BJ (cell line): Measurements from ENCODE around the gene H6PD. TPM values are rescaled to one million over a fixed set of nuclear protein-coding genes. Genes with fewer than 3 reads are reported as not detected.

Experiments
- CTCF ChIA-PET: fragments of 350-600 bp; formaldehyde crosslinking; extraction: SDS; loops from one replicate; lab custom pipeline; 2021; ENCODE audit warnings: antibody characterized with exemption, inconsistent platforms; lab: Yijun Ruan, JAX
- POLR2A ChIA-PET: fragments of 300-600 bp; sonication (Branson Sonifier 250); formaldehyde crosslinking; extraction: SDS; loops from one replicate; lab custom pipeline; 2021; ENCODE audit warnings: antibody characterized with exemption; lab: Charles Lee
- DNase-seq: peaks from one replicate; pipeline ENCODE4 v3.0.0-alpha.2; 2011; ENCODE audit warnings: low read depth
- H3K27me3 ChIP-seq: 2 replicates; pipeline ENCODE4 v1.6.0; 2011; ENCODE audit warnings: low read length; ENCODE audit not compliant: control insufficient read depth, insufficient read depth
- H3K36me3 ChIP-seq: 2 replicates; pipeline ENCODE4 v1.5.1; 2011; ENCODE audit warnings: low read length; ENCODE audit not compliant: control insufficient read depth, insufficient read depth
- H3K4me3 ChIP-seq: 2 replicates; pipeline ENCODE4 v1.5.1; 2011; ENCODE audit warnings: low read depth, mild to moderate bottlenecking, control low read depth, low read length
- polyA plus RNA-seq: library from polyadenylated mRNA; depleted of rRNA; stranded (reverse); fragments of >200 nt; gene quantifications from 2 replicates; pipeline ENCODE4 v1.2.3, GENCODE V29; 2011
- TF ChIP-seq, protein P1 (sequence below): IDR thresholded peaks from 2 replicates; pipeline ENCODE4 v1.5.1; 2011; ENCODE audit warnings: low read depth, mild to moderate bottlenecking, control low read depth, inconsistent platforms, low read length, moderate library complexity; ENCODE audit not compliant: insufficient read depth

H6PD gene
- polyA plus RNA-seq, 1 experiment = 16.6 TPM

DNA sequence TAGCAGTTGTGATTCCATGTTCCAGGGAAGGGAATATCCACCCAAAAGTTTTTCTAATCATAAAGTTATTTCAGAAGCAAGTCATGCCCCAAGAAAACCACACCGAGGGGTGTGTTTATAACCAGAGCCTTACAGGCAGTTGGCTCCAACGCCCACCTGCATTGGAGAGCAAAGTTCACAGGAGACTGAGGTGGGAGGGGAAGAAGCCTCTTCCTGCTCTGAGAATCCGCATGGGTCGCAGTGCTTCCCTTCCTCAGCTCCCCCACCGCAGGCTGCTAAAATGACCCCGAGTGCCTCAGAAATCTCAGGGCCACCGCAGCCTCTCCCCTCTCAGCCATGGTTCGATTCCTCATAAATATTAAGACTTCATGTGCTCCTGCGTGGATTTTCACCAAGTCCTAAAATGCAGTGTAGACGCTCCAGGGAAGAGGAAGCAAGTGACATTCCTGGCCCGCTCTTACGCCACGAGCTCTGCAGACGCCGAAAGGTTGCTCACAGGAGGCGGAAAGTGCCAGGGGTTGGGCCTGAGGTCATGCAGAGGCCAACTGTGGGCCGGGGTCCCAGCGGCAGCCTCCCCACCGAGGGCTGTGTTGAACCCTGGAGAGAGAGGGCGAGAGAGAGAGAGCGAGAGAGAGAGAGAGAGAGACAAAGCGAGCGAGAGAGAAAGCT is 44.7 kb downstream of the H6PD start:
- DNase-seq = no peak
- POLR2A ChIA-PET = no interaction called here

GRCh38 chr1:9280015-9280860 is 45.7 kb downstream of the H6PD start:
- ChIA-PET POLR2A (no interaction called here), CTCF (interaction anchor here (0.6 to 3.5 kb wide), 7 partner anchors 9 to 211 kb away, joined by 3 to 29 read pairs (median 6); no protein-coding TSS in a partner anchor)
- Histone ChIP-seq H3K36me3 (no peaks in the 10 kb centered on the region), H3K27me3 (no peaks in the 10 kb centered on the region), H3K4me3 (no peak overlapping the region)
- DNase-seq = peak; percentile 71
- TF ChIP-seq, protein P1, sequence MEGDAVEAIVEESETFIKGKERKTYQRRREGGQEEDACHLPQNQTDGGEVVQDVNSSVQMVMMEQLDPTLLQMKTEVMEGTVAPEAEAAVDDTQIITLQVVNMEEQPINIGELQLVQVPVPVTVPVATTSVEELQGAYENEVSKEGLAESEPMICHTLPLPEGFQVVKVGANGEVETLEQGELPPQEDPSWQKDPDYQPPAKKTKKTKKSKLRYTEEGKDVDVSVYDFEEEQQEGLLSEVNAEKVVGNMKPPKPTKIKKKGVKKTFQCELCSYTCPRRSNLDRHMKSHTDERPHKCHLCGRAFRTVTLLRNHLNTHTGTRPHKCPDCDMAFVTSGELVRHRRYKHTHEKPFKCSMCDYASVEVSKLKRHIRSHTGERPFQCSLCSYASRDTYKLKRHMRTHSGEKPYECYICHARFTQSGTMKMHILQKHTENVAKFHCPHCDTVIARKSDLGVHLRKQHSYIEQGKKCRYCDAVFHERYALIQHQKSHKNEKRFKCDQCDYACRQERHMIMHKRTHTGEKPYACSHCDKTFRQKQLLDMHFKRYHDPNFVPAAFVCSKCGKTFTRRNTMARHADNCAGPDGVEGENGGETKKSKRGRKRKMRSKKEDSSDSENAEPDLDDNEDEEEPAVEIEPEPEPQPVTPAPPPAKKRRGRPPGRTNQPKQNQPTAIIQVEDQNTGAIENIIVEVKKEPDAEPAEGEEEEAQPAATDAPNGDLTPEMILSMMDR = peak; percentile 19; the same call in 1 of the 2 replicates

More for the DNA sequence above, 44.7 kb downstream of the H6PD start:
- no peaks in the 10 kb centered on the region for H3K36me3 ChIP-seq
- H3K27me3 ChIP-seq = no peaks in the 10 kb centered on the region
- TF ChIP-seq, protein P1 = no peak
- CTCF ChIA-PET = interaction anchor here (1.5 to 3.5 kb wide), 6 partner anchors 10 to 212 kb away, joined by 3 to 29 read pairs (median 8); no protein-coding TSS in a partner anchor
- H3K4me3 ChIP-seq = no peak overlapping the region

DNA sequence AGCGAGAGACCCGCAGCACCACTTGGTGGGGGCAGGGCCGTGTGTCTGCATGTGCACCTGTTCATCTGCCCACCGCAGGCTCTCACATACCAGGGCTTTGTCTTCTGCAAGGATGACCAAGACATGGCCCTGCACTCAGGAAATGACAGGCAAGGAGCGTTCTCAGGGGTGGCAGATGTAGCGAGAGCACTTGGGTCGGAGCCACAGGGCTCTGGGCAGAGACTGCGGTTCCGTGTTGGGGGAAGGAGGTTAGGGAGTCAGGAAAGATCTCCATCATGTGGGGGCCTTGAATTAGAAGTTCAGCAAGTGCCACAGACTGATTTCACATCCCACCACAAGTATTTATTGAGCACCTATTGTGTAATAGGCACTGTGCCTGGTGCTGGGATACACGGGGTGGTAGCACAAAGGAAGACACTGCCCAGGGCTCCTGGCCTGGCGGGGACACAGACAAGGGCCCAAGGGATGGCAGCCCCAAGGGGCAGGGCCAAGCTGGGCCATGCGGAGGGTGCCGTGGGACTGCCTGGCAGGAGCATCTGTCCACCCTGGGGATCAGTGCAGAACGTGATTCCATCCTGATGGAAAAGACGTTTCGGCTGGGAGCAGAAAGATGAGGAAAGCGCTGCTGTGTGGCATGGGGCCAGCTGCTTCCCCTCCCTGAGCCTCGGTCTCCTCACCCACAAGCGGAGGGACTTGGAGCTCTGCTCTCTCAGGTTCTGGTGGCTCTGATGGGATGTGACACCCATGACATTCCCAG is 46.7 kb downstream of the H6PD start:
- Histone ChIP-seq H3K27me3 (no peaks in the 10 kb centered on the region), H3K36me3 (no peaks in the 10 kb centered on the region), H3K4me3 (no peak overlapping the region)
- TF ChIP-seq, protein P1 = no peak
- POLR2A ChIA-PET = no interaction called here
- CTCF ChIA-PET = interaction anchor here (0.7 to 3.5 kb wide), 9 partner anchors 8 to 289 kb away, joined by 3 to 29 read pairs (median 4); partner anchors contain the start of gene SPSB1
- DNase-seq = no peak

GRCh38 chr1:9281908-9282695 is 47.5 kb downstream of the H6PD start:
- DNase-seq = no peak
- ChIA-PET CTCF (interaction anchor here (0.6 to 3.5 kb wide), 12 partner anchors 8 to 934 kb away, joined by 3 to 29 read pairs (median 4); partner anchors contain the start of gene SPSB1), POLR2A (no interaction called here)

More at GRCh38 chr1:9281908-9282695, 47.5 kb downstream of the H6PD start:
- TF ChIP-seq, protein P1 = no peak
- H3K4me3 ChIP-seq = no peak overlapping the region
- H3K36me3 ChIP-seq = no peaks in the 10 kb centered on the region
- no peaks in the 10 kb centered on the region for H3K27me3 ChIP-seq
